Hematopoietic multipotent progenitor cell (in vitro differentiated cells): ENCODE results near the gene GALNT9. TPM values are rescaled to one million over a fixed set of nuclear protein-coding genes. Genes with fewer than 3 reads are reported as not detected.

Experiments used
- DNase-seq, 3 donors: peaks; one replicate each; pipeline ENCODE4 v3.0.0-alpha.2; 2011 to 2015; ENCODE audit warnings: low read depth in 2 of 3, low spot score in 2 of 3
- total RNA-seq: library from RNA; depleted of rRNA; stranded (reverse); fragments of >200 nt; gene quantifications from one replicate; pipeline ENCODE4 v1.2.3, GENCODE V29; 2012

The GALNT9 gene
- total RNA-seq, 1 donor = not detected

DNA sequence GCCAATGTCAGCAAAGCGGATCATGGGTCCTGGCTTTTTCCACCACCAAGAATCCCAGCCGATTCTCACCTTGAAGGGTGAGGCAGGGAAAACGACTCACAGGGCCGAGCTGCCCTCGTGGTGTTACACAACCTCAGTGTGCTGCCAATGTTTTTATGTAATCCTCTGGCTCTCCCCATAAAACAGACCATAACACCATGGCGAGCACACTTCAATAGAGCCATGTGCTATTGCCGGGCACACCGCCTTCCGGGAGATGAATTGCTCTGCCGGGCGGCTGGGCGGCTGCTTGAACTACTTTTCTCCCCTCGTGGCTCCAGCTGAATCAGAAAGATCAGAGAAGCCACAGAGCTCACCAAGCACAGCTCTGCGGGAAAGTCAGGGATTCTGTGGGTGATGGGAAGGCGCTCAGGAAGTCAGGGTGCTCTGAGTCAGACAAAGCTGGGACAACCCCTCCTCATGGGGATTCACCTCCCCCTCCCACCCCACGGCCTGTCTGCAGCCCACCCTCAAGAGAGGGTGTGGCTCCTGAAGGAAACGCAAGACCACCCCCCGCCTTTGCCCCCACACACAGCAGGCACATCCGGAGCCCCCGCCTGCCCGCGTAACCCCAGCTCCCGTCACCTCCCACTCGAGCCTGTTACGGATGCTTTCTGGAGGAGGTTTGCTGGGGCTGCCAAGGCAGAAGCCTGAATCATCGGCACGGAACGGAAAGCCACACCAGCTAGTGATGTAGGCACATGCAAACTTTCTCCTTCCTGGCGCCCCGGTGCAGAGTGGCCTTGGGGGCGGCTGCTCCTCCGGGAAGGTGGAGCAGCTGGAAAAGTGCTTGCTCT, 1.8 kb downstream of the GALNT9 start:
- DNase-seq = peak in 2 of 3 donors; percentile 56 to 80

DNA sequence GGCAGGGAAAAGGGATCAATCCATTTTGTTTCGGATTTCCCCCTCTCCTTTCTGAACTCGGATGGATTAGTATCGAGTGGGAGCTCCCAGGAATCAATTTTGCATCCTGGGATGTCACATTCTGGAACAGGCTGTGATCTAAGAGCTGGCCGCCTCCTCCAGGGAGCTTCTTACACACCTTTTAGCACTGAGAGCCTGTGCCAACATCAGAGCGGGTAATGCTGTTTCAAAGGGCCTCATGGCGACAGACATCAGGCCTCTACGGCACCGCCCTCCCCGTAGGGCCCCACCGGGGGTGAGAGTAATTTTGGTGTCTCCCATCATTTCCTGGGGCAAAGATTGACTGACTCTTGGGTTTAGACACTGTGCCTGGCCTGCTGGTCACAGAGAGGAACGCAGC, 2.7 kb downstream of the GALNT9 start:
- DNase-seq = no peak

GRCh38 chr12:132325733-132326130, 3.7 kb downstream of the GALNT9 start:
- DNase-seq = no peak

- DNase-seq = no peak
These were observed 4.3 kb downstream of the GALNT9 start for GRCh38 chr12:132324841-132325732.

- no peak for DNase-seq
These were observed 5.2 kb downstream of the GALNT9 start for GRCh38 chr12:132324173-132324572.

DNA sequence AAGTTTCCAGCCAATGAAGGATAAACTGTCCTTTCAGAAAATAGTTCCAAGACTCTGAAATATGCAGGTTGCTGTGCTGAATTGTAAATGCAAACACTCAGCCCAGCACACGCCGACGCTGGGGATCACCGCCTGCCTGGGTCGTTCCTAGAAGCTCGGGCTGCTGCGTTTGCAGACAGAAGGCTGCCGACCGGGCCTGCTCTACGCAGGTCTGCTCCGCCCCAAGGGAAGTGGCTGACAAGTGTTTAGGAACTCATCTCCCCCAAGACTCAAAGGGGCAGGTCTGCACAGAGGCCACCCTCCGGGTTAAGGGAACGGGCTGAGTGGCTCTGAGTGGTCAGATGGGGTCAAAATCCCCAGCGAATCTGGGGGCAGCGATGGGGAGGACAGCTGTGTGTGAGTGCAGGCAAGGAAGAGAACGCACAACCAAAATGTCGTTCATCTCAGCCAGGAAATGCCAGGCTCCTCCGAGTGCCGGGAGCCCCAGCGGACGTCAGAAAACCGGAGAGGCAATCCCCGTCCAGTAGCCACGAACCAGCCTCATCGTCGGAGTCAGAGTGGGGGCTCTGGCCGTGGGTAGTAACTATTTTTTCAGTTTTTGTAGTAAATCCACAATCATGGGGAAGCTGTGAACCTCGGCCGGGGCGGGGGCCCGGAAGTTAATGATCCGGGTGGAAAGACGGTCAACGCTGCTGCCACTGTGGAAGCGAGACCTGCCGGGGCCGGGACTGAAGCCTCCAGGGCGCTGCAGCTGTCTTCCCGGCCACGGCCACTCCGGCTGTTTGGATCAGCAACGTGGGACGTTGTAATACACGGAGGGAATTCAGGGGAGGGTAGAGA, 6.0 kb downstream of the GALNT9 start:
- DNase-seq = peak in 2 of 3 donors; percentile 33 to 34

DNA sequence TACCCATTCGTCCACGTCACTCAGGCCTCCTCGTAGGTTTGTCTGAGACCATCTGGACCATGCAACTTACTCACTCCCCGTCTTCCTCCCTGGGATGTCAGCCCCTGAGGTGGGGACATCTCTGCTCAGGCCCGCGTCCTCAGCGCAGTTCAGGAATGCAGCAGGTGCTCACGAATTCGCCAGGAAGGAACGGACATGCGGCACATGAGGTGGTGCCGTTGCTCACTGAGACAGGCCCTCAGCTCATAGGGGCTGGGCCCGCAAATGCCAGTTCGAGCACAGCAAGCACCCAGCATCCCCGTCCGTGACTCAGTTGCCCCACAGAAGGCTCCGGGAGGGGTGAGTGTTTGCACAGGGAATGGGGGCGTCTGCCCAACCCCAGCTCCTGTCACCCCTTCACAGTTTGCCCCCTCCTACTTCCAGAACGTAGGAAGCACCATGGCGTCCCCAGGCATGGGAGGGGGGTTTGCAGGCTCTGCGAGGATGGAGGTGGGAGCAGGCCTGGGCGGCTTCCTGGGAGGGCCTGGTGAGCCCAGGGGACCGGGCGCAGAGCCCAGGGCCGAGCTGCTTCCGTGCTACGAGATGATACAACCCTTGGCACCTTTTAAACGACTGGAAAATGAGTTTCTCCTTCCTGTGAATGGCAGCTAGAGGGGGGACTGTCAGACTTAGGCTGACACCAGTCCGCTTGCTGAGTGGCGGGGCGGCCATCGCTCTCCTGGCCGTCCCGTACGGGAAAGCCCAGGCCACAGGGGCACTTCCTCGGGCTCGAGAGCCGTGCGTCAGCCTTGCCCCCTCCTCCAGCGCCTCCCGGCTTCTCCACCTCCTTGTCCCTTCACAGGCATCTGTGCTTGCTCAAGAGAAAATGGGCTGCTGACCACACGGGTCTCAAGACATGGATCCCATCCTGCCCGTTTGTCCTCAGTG, 6.9 kb downstream of the GALNT9 start:
- no peak for DNase-seq

DNA sequence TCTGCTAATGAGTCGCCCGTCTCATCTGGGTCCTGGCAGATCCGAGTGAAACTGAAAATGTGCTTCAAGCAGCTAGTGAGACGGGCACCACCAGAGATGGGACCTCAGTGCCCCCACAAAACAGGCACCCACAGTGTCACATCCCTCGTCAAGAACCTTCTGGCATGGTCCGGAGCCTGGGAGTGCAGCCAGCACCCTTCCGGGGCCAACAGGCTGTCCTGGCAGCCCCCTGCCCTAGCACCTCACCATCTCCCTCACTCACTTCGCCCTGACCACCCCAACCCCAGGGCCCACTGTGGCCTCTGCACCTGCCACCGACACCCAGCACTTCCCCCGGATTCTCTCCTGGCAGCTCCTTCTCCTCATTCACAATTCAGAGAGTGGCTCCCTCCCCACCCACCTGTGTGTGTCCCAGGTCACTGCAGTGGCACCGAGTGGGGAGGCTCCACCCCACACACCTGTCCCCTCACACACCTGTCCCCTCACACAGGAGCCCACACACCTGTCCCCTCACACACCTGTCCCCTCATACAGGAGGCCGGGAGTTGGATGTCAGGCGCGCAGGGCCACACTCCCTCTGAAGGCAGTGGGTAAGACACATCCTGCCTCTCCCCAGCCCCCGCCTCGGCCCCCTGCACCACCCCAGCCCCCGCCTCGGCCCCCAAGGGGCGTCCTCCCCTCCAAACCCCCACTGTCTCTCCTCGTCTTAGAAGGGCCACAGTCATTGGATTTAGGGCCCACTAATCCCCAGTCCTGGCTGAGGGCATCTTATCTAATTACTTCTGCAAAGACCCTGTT, 7.9 kb downstream of the GALNT9 start:
- no peak for DNase-seq

DNA sequence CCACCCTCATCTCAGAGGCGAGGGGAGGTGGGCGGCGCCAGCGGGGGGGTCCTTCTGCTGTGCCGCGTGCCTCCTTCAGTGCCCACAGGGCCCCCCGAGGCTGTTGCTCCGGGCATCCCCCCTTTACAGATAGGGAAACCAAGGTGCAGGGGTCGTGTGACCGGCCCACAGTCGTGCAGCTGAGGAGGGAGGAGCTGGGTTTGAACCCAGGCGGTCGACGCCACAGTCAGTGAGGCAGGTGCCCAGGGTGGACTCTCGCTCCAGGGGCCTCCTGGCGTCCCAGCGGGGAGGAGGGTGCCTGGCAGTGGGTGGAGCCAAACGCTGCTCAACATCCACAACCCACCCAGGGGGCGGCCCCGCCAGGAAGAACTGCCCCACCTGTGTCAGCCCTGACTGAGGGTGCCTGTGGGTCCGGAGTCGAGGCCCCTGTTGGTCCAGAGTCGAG, 8.6 kb downstream of the GALNT9 start:
- DNase-seq = no peak

DNA sequence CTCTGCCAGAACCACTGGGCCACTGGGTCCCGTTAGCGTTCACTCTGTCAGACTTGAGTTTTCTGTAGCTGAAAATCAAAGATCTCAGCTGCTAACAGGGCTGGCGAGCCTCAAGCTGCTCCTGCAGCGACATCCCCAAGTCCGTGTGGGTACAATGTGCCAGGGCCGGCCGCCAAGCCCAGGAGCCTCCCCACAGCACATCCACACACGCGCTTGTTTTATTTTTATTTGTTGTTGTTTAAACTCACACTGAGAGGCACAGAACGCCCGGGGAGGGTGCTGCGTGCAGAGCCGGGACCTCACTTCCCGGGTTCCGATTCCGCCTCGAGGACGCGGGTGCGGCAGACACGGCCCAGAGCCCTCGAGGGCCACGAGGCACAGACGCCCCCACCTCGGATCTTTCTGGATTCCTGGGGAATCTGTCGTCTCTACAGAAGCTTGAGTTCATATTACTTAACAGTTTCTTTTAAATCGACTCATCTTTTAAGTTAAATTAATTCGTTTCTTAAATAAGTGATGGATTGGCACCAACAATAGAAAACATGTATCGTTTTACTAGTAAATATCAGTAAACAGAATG, 9.3 kb downstream of the GALNT9 start:
- no peak for DNase-seq

DNA sequence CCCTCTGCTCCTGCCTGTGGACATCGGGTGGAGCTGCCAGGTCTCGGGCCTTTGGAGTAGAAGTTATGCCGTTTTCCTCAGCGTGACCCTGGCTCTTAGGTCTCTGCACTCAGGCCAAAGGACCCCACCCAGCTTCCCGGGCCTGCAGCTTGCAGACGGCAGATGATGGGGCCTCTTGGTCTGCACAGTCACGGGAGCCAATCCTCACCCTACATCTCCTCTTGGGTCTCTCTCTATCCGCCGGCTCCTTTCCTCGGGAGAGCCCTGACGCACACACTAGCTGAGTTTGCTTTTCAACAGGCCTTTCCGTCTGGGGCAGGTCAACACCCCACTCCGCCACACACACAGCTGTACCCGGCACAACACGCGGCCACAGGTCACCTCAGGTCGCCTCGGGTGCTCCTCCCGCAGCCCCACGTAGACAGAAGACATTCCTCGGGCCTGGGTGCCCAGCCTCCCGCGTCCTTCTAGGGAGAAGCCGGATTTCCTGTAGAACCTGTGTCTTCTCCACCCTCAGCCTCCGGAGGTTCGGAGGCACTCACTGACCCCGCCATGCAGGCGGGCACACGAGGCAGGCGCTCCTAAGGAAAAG, 9.9 kb downstream of the GALNT9 start:
- DNase-seq = no peak

GRCh38 chr12:132318618-132319033, 10.8 kb downstream of the GALNT9 start:
- DNase-seq = no peak

GRCh38 chr12:132318135-132318534, 11.3 kb downstream of the GALNT9 start:
- DNase-seq = no peak

DNA sequence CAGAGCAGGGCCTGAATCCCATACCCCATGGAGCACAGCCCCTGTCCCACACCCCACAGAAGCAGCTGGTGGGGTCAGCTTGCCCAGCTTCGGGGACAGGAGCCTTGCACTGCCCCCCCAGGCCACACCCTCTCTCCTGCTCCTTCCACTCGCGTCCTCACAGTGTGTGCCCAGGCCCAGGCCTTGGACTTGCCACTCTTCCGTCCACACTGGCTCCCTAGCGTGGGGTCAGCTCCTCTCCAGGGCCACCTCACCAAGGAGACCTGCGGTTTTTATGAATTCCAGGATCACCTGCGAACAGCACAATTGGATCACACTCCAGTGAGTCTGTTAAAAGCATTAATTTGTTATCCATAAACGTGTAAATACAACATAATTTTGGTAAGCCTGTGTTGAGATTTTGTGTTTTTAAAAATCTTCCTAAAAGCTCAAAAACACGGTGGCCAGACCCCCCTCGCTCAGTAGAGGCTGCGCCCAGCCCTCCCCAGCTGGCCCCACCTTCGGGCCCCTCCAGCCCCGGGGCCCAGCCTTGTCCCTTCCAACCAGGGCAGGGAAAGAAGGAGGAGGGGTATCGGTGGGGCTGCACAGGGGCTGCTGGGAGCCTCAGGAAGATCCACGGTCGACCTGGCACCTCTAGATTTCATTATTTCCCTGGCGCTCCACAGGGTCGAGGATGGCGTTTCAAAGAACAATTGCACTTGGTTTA, 12.0 kb downstream of the GALNT9 start:
- no peak for DNase-seq

GRCh38 chr12:132316497-132317232, 12.7 kb downstream of the GALNT9 start:
- no peak for DNase-seq

GRCh38 chr12:132315951-132316350, 13.4 kb downstream of the GALNT9 start:
- no peak for DNase-seq

DNA sequence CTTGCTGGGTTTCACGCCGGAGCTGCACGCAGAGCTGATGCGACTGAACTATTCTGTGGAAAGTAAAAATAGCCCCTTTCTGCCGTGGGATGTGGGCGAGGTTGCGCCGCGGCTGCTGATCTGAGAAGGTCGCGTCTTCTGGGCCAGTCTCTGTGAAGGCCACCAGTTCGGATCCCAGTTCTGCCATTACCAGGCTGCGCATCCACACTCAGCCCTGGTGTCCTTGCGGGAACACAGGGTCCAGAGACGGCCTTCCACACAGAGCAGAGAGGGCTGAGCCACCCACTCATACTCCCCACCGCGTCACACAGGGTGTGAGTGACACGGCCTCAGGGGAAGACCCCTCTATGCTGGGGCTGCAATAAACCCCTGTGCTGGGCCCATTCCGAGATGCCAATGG, 13.9 kb downstream of the GALNT9 start:
- DNase-seq = no peak
